ENCODE data around the gene HOATZ. TPM values are rescaled to one million over a fixed set of nuclear protein-coding genes. Genes with fewer than 3 reads are reported as not detected.
A peak's percentile ranks its signal among the peaks of the same experiment; 100 is the strongest.

HOATZ gene
- total RNA-seq, 1 donor from 2014 or later = not detected

DNA sequence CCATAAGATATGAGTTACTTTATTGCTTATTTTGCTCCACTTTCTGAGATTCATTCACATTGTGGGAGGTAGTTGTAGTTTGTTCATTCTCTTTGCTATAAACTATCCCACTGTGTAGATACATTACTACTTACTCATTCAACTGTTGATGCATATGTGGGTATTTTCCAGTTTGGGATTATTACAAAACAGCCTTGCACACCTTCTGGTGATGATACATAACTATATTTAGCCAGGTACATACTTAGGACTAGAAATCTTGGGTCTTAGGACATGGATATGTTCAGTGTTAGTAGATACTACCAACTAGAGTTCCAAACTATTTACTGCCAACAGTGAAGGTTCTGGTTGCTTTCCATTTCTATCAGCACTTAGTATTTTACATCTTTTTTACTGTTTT, 40.1 kb upstream of the HOATZ start:
- Mint-ChIP-seq H3K27ac (ENCODE audit: unreplicated experiment) (no peak overlapping the region), H3K4me3 (ENCODE audit: unreplicated experiment) (no peak overlapping the region), H3K4me1 (ENCODE audit: low read depth, unreplicated experiment) (peaks cover 2% of the 10 kb centered on the region), H3K27me3 (ENCODE audit: unreplicated experiment) (no peaks in the 10 kb centered on the region), H3K9me3 (ENCODE audit: unreplicated experiment) (no peaks in the 10 kb centered on the region), H3K36me3 (ENCODE audit: unreplicated experiment) (no peaks in the 10 kb centered on the region)
- TF ChIP-seq, protein P1, sequence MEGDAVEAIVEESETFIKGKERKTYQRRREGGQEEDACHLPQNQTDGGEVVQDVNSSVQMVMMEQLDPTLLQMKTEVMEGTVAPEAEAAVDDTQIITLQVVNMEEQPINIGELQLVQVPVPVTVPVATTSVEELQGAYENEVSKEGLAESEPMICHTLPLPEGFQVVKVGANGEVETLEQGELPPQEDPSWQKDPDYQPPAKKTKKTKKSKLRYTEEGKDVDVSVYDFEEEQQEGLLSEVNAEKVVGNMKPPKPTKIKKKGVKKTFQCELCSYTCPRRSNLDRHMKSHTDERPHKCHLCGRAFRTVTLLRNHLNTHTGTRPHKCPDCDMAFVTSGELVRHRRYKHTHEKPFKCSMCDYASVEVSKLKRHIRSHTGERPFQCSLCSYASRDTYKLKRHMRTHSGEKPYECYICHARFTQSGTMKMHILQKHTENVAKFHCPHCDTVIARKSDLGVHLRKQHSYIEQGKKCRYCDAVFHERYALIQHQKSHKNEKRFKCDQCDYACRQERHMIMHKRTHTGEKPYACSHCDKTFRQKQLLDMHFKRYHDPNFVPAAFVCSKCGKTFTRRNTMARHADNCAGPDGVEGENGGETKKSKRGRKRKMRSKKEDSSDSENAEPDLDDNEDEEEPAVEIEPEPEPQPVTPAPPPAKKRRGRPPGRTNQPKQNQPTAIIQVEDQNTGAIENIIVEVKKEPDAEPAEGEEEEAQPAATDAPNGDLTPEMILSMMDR (IDR thresholded peaks at IDR 0.05; ENCODE audit: partially characterized antibody, unreplicated experiment) = no peak
- DNase-seq = no peak

DNA sequence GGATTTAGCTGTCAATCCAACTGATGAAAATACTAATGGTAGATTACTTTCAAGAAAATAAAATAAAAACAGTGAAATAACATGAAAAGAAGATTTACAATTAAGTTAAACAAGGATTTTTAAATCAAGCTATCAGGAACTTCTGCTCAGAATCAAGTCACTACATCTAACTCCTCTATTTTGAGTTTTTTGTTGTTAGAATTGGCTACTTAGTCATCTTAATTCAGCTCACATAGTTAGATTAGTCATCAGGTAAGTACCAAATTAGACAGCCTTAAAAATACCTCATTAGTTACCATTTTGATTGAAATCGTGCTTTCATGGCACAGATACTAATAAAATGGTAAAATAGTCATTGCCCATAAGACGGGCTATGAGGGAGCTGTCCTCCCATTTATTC, 38.2 kb upstream of the HOATZ start:
- H3K4me3 Mint-ChIP-seq (ENCODE audit: unreplicated experiment) = no peak overlapping the region
- no peaks in the 10 kb centered on the region for H3K27me3 Mint-ChIP-seq (ENCODE audit: unreplicated experiment)
- no peaks in the 10 kb centered on the region for H3K9me3 Mint-ChIP-seq (ENCODE audit: unreplicated experiment)
- H3K36me3 Mint-ChIP-seq (ENCODE audit: unreplicated experiment) = no peaks in the 10 kb centered on the region
- no peak for DNase-seq
- no peaks in the 10 kb centered on the region for H3K4me1 Mint-ChIP-seq (ENCODE audit: low read depth, unreplicated experiment)
- no peak overlapping the region for H3K27ac Mint-ChIP-seq (ENCODE audit: unreplicated experiment)
- TF ChIP-seq, protein P1 (IDR thresholded peaks at IDR 0.05; ENCODE audit: partially characterized antibody, unreplicated experiment) = no peak

DNA sequence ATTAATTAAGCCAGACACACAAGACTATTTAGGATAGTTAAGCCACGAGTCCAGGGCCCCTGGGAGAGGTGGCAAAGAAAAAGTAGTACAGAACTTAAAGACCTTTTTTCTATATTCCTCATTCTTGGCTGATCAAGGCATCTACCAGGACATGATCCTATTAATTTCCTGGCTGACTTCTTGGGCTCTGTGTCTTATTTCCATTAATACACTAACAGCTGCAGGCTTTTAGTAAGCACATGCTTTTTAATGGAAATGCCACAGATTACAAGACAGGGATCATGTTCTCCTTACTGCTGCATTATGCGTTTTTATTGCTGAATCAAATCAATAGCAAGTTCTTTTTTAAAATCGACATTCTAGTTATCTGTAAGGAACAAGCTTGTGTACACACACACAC, 37.6 kb upstream of the HOATZ start:
- H3K4me1 Mint-ChIP-seq (ENCODE audit: low read depth, unreplicated experiment) = no peaks in the 10 kb centered on the region
- no peaks in the 10 kb centered on the region for H3K9me3 Mint-ChIP-seq (ENCODE audit: unreplicated experiment)
- TF ChIP-seq, protein P1 (IDR thresholded peaks at IDR 0.05; ENCODE audit: partially characterized antibody, unreplicated experiment) = no peak
- H3K27me3 Mint-ChIP-seq (ENCODE audit: unreplicated experiment) = no peaks in the 10 kb centered on the region
- H3K27ac Mint-ChIP-seq (ENCODE audit: unreplicated experiment) = no peak overlapping the region
- H3K4me3 Mint-ChIP-seq (ENCODE audit: unreplicated experiment) = no peak overlapping the region
- DNase-seq = no peak
- no peaks in the 10 kb centered on the region for H3K36me3 Mint-ChIP-seq (ENCODE audit: unreplicated experiment)

DNA sequence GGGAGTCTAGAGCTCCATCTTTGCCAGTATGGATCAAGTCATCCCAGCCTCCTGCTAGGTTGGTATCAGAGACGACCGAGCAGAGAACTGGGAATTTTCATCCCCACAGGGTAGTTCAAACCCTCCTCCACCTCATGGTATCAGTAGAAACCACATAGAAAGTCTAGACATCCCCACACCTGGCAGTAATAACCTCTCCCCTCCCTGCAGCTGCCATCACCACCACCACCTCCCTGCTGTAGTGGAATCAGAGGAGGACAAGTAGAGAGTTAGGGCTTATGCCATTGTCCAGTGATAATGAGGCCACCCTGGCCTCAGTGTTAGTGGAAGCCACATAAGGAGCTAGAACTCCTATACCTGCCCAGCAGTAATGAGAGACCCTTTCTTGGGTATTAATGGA, 36.7 kb upstream of the HOATZ start:
- H3K27ac Mint-ChIP-seq (ENCODE audit: unreplicated experiment) = no peak overlapping the region

DNA sequence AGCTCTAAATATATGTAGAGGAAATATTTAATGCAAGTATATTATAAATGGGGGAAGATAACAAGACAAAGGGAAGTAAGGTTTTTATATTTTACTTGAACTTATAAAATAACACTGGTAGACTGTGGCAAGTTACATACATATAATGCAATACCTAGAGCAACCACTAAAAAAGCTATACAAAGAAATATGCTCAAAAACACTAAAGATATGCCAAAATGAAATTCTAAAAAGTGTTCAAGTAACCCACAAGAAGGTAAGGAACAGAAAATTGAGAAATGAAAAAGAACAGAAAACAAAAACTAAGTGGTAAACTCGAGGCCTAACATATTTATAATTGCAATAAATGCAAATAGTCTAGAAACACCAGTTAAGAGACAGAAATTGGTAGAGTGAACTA, 34.9 kb upstream of the HOATZ start:
- no peak for DNase-seq
- no peaks in the 10 kb centered on the region for H3K27me3 Mint-ChIP-seq (ENCODE audit: unreplicated experiment)
- TF ChIP-seq, protein P1 (IDR thresholded peaks at IDR 0.05; ENCODE audit: partially characterized antibody, unreplicated experiment) = peak; percentile 43
- peaks cover 17% of the 10 kb centered on the region for H3K36me3 Mint-ChIP-seq (ENCODE audit: unreplicated experiment)
- no peak overlapping the region for H3K27ac Mint-ChIP-seq (ENCODE audit: unreplicated experiment)
- H3K9me3 Mint-ChIP-seq (ENCODE audit: unreplicated experiment) = peaks cover 8% of the 10 kb centered on the region
- no peaks in the 10 kb centered on the region for H3K4me1 Mint-ChIP-seq (ENCODE audit: low read depth, unreplicated experiment)
- H3K4me3 Mint-ChIP-seq (ENCODE audit: unreplicated experiment) = no peak overlapping the region

More for the DNA sequence above, 36.7 kb upstream of the HOATZ start:
- Mint-ChIP-seq H3K36me3 (ENCODE audit: unreplicated experiment) (peaks cover 3% of the 10 kb centered on the region), H3K4me3 (ENCODE audit: unreplicated experiment) (no peak overlapping the region), H3K9me3 (ENCODE audit: unreplicated experiment) (peaks cover 2% of the 10 kb centered on the region), H3K27me3 (ENCODE audit: unreplicated experiment) (no peaks in the 10 kb centered on the region), H3K4me1 (ENCODE audit: low read depth, unreplicated experiment) (no peaks in the 10 kb centered on the region)
- no peak for DNase-seq
- TF ChIP-seq, protein P1 (IDR thresholded peaks at IDR 0.05; ENCODE audit: partially characterized antibody, unreplicated experiment) = no peak
